Keratinocyte (primary cell): Measurements from ENCODE around the gene MARS1. TPM values are rescaled to one million over a fixed set of nuclear protein-coding genes. Genes with fewer than 3 reads are reported as not detected.
"Not testable (repeated sequence)": the region's sequence is repeated elsewhere in the genome, so short reads cannot be mapped to it uniquely, and the experiment has no call there.

Source experiments
- DNase-seq: peaks from one replicate; pipeline ENCODE4 v3.0.0-alpha.2; 2011; ENCODE audit warnings: low read depth, missing footprints, low spot score
- FAIRE-seq: peaks from 2 replicates; lab custom pipeline; 2011; peaks lifted over from hg19 to GRCh38; lab: Jason Lieb, UNC
- H2AFZ ChIP-seq: 2 replicates; pipeline ENCODE4 v1.6.0; 2012; ENCODE audit warnings: low read length, control low read depth, inconsistent platforms; ENCODE audit not compliant: control insufficient read depth
- H3K27ac ChIP-seq: 2 replicates; pipeline ENCODE4 v1.5.1; 2011; ENCODE audit warnings: low read length; ENCODE audit not compliant: control insufficient read depth, insufficient read depth
- H3K27me3 ChIP-seq: 3 replicates; pipeline ENCODE4 v1.6.0; 2011; ENCODE audit warnings: low read length; ENCODE audit not compliant: control insufficient read depth, insufficient read depth; ENCODE audit errors: extremely low read depth
- H3K36me3 ChIP-seq, 2 experiments: 2 replicates in 1 of 2; 3 replicates in 1 of 2; pipeline ENCODE4 v1.5.1; 2011; ENCODE audit warnings: low read length in 2 of 2, mild to moderate bottlenecking in 1 of 2; ENCODE audit not compliant: control insufficient read depth in 2 of 2, insufficient read depth in 2 of 2; ENCODE audit errors: extremely low read depth in 1 of 2
- H3K4me1 ChIP-seq: 3 replicates; pipeline ENCODE4 v1.5.1; 2011; ENCODE audit warnings: low read length; ENCODE audit not compliant: control insufficient read depth, insufficient read depth; ENCODE audit errors: extremely low read depth
- H3K4me2 ChIP-seq: 3 replicates; pipeline ENCODE4 v1.6.0; 2011; ENCODE audit warnings: low read depth, low read length; ENCODE audit not compliant: control insufficient read depth, insufficient read depth; ENCODE audit errors: extremely low read depth
- H3K4me3 ChIP-seq, 3 experiments: fragments of 200-600 bp in 1 of 3; sonication (generic) in 1 of 3; 2 replicates in 2 of 3; 3 replicates in 1 of 3; pipeline ENCODE4 v1.5.1; 2011 to 2016; ENCODE audit warnings: low read length in 3 of 3, mild to moderate bottlenecking in 3 of 3, control low read depth in 2 of 3, inconsistent platforms in 1 of 3, low read depth in 1 of 3, mixed read lengths in 1 of 3, mixed run types in 1 of 3, moderate library complexity in 1 of 3; ENCODE audit not compliant: control insufficient read depth in 2 of 3, insufficient read depth in 2 of 3; ENCODE audit errors: extremely low read depth in 1 of 3
- H3K79me2 ChIP-seq: 2 replicates; pipeline ENCODE4 v1.6.0; 2012; ENCODE audit warnings: low read length; ENCODE audit not compliant: control insufficient read depth, insufficient read depth
- H3K9ac ChIP-seq: 3 replicates; pipeline ENCODE4 v1.6.0; 2011; ENCODE audit warnings: low read length; ENCODE audit not compliant: control insufficient read depth, insufficient read depth; ENCODE audit errors: extremely low read depth
- H3K9me1 ChIP-seq: 3 replicates; pipeline ENCODE4 v1.6.0; 2011; ENCODE audit warnings: low read length; ENCODE audit not compliant: control insufficient read depth, insufficient read depth; ENCODE audit errors: extremely low read depth
- H3K9me3 ChIP-seq: 2 replicates; pipeline ENCODE4 v1.5.1; 2012; ENCODE audit warnings: low read depth, low read length; ENCODE audit not compliant: control insufficient read depth
- H4K20me1 ChIP-seq: 3 replicates; pipeline ENCODE4 v1.6.0; 2011; ENCODE audit warnings: low read length; ENCODE audit not compliant: control insufficient read depth, insufficient read depth; ENCODE audit errors: extremely low read depth
- CTCF ChIP-seq, 3 experiments: IDR thresholded peaks in 1 of 3; conservative IDR thresholded peaks in 1 of 3; optimal IDR thresholded peaks in 1 of 3; 2 replicates in 2 of 3; 3 replicates in 1 of 3; pipeline versions ENCODE3 to v1.5.1; 2011; ENCODE audit warnings: low read length in 3 of 3, mild to moderate bottlenecking in 3 of 3, moderate library complexity in 2 of 3, control low read depth in 1 of 3, inconsistent platforms in 1 of 3; ENCODE audit not compliant: insufficient read depth in 2 of 3; ENCODE audit errors: extremely low read depth in 1 of 3
- EZH2 ChIP-seq: IDR thresholded peaks from one replicate; pipeline ENCODE4 v1.6.1; 2012; ENCODE audit warnings: inconsistent platforms, mild to moderate bottlenecking, low read length, moderate library complexity
- dilution Hi-C: fragments of 300-500 bp; cut with MboI; formaldehyde crosslinking; loops from one replicate; pipeline ENCODE4 v1.7.0; 2020; ENCODE audit warnings: low sequenced_read_pairs; ENCODE audit not compliant: extremely low pct_ligation_motif_present
- polyA plus RNA-seq, 5 experiments: library from polyadenylated mRNA; depleted of rRNA in 3 of 5; stranded (reverse) in 3 of 5; stranded (forward) in 1 of 5; unstranded in 1 of 5; fragments of >200 nt; gene quantifications; 1 replicate in 1 of 5; 2 replicates in 3 of 5; 3 replicates in 1 of 5; pipeline versions ENCODE4 v1.2.1 to v1.2.3, GENCODE V29; 2011 to 2012; ENCODE audit warnings: missing spikeins in 2 of 5, low read depth in 1 of 5, low replicate concordance in 1 of 5

Gene MARS1
- polyA plus RNA-seq, 1 donor (not counting 4 experiments of a cell fraction or from before 2014, with no cell fraction given), result 125 TPM

GRCh38 chr12:57500213-57500612 lies 12.3 kb downstream of the MARS1 start:
- H3K4me3 ChIP-seq, result no peak overlapping the region
- dilution Hi-C loops, result no loop called here
- no peaks in the 10 kb centered on the region for H4K20me1 ChIP-seq
- H3K9me3 ChIP-seq, result no peaks in the 10 kb centered on the region
- DNase-seq, result no peak
- peaks cover 28 to 53% of the 10 kb centered on the region in 2 experiments for H3K36me3 ChIP-seq
- FAIRE-seq, result no peak
- no peaks in the 10 kb centered on the region for H3K79me2 ChIP-seq
- no peaks in the 10 kb centered on the region for H3K27me3 ChIP-seq
- no peaks in the 10 kb centered on the region for H3K9me1 ChIP-seq
- H3K4me2 ChIP-seq, result no peak overlapping the region
- H3K9ac ChIP-seq, result no peak overlapping the region
- TF ChIP-seq CTCF (optimal IDR thresholded peaks at IDR 0.05 in 1 of 3, IDR thresholded peaks at IDR 0.05 in 1 of 3, conservative IDR thresholded peaks at IDR 0.05 in 1 of 3; ENCODE audit: extremely low read depth in 1 of 3, insufficient read depth in 2 of 3, low read length in 3 of 3) (no peak), EZH2 (no peak)
- no peaks in the 10 kb centered on the region for H3K4me1 ChIP-seq
- no peak overlapping the region for H3K27ac ChIP-seq
- H2AFZ ChIP-seq, result no peak overlapping the region

- H3K36me3 ChIP-seq, result peaks cover 29 to 54% of the 10 kb centered on the region in 2 experiments
- dilution Hi-C loops, H4K20me1 ChIP-seq: not testable (repeated sequence)
Observed at GRCh38 chr12:57502311-57502969, 14.6 kb downstream of the MARS1 start.

GRCh38 chr12:57506541-57506940 lies 18.7 kb downstream of the MARS1 start:
- H3K9me1 ChIP-seq, H3K4me2 ChIP-seq, H3K4me1 ChIP-seq, H3K4me3 ChIP-seq, H3K9ac ChIP-seq, DNase-seq, FAIRE-seq, H3K27ac ChIP-seq, H2AFZ ChIP-seq, H3K9me3 ChIP-seq, dilution Hi-C loops, H4K20me1 ChIP-seq, H3K27me3 ChIP-seq, H3K79me2 ChIP-seq: not testable (repeated sequence)
- peaks cover 8 to 27% of the 10 kb centered on the region in 2 experiments for H3K36me3 ChIP-seq

More at GRCh38 chr12:57502311-57502969, 14.6 kb downstream of the MARS1 start:
- H3K27me3 ChIP-seq, H3K27ac ChIP-seq, H3K4me2 ChIP-seq, H3K79me2 ChIP-seq, DNase-seq, H3K9ac ChIP-seq, H3K9me3 ChIP-seq, H3K4me1 ChIP-seq, FAIRE-seq, H3K4me3 ChIP-seq, H2AFZ ChIP-seq, H3K9me1 ChIP-seq: not testable (repeated sequence)

DNA sequence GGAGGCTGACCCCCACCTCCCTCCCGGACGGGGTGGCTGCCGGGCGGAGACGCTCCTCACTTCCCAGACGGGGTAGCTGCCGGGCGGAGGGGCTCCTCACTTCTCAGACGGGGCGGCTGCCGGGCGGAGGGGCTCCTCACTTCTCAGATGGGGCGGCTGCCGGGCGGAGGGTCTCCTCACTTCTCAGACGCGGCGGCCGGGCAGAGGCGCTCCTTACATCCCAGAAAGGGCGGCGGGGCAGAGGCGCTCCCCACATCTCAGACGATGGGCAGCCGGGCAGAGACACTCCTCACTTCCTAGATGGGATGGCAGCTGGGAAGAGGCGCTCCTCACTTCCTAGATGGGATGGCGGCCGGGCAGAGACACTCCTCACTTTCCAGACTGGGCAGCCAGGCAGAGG lies 19.9 kb downstream of the MARS1 start:
- DNase-seq, H2AFZ ChIP-seq, H3K9ac ChIP-seq, dilution Hi-C loops, H3K79me2 ChIP-seq, H4K20me1 ChIP-seq, H3K27ac ChIP-seq, H3K9me3 ChIP-seq, H3K4me2 ChIP-seq, FAIRE-seq, H3K4me3 ChIP-seq, H3K27me3 ChIP-seq, H3K4me1 ChIP-seq, H3K9me1 ChIP-seq: not testable (repeated sequence)
- peaks cover 14 to 35% of the 10 kb centered on the region in 2 experiments for H3K36me3 ChIP-seq
